SK-N-SH (cell line): ENCODE data around the gene KBTBD13.

Source experiments
- CHD2 ChIP-seq: fragments of 150-350 bp; IDR thresholded peaks from 2 replicates; pipeline ENCODE4 v1.6.1; 2018; ENCODE audit warnings: low read length; ENCODE audit not compliant: partially characterized antibody
- CTCF ChIP-seq: fragments of 200-600 bp; sonication (generic); IDR thresholded peaks from 2 replicates; pipeline ENCODE4 v1.6.1; 2017; ENCODE audit warnings: antibody characterized with exemption, mild to moderate bottlenecking, moderate library complexity
- EP300 ChIP-seq, 2 experiments: IDR thresholded peaks; 2 replicates each; pipeline versions ENCODE4 v1.4.0 to v1.6.1; 2012; ENCODE audit warnings: borderline replicate concordance in 1 of 2, low read depth in 1 of 2, low read length in 1 of 2
- IRF3 ChIP-seq: fragments of 150-350 bp; IDR thresholded peaks from 2 replicates; pipeline ENCODE4 v1.6.1; 2016; ENCODE audit warnings: mild to moderate bottlenecking, low read depth, low read length
- MAX ChIP-seq: IDR thresholded peaks from 2 replicates; pipeline ENCODE4 v1.4.0; 2012; ENCODE audit warnings: low read depth
- MEF2A ChIP-seq: IDR thresholded peaks from 2 replicates; pipeline ENCODE4 v1.4.0; 2012; ENCODE audit warnings: low read depth, borderline replicate concordance
- NRF1 ChIP-seq: IDR thresholded peaks from 2 replicates; pipeline ENCODE4 v1.6.1; 2012; ENCODE audit warnings: low read depth, mild to moderate bottlenecking, low read length
- POLR2AphosphoS5 ChIP-seq: IDR thresholded peaks from 2 replicates; pipeline ENCODE4 v1.6.1; 2012; ENCODE audit warnings: low read depth, low read length
- REST ChIP-seq: IDR thresholded peaks from 2 replicates; pipeline ENCODE4 v1.6.1; 2012; ENCODE audit warnings: mild to moderate bottlenecking, low read depth, low read length, moderate library complexity
- TAF1 ChIP-seq: IDR thresholded peaks from 2 replicates; pipeline ENCODE4 v1.6.1; 2012; ENCODE audit warnings: low read depth, mild to moderate bottlenecking, low read length, moderate library complexity, borderline replicate concordance
- ZBTB33 ChIP-seq: IDR thresholded peaks from 2 replicates; pipeline ENCODE4 v1.4.0; 2012; ENCODE audit warnings: low read depth, borderline replicate concordance

GRCh38 chr15:65099336-65099735 lies 22.8 kb downstream of the KBTBD13 start:
- TF ChIP-seq MEF2A (no peak), ZBTB33 (no peak), CTCF (no peak), POLR2AphosphoS5 (no peak), IRF3 (no peak), EP300 (IDR thresholded peaks at IDR 0.05; ENCODE audit: borderline replicate concordance in 1 of 2, low read depth in 1 of 2, low read length in 1 of 2) (no peak), NRF1 (no peak), CHD2 (no peak), REST (no peak), MAX (no peak), TAF1 (no peak)
